ENCODE data around the gene PIP5K1B. TPM values are rescaled to one million over a fixed set of nuclear protein-coding genes. Genes with fewer than 3 reads are reported as not detected.

PIP5K1B gene
- total RNA-seq, 1 experiment from 2014 or later, result 5.2 TPM

- TF ChIP-seq, protein P1, sequence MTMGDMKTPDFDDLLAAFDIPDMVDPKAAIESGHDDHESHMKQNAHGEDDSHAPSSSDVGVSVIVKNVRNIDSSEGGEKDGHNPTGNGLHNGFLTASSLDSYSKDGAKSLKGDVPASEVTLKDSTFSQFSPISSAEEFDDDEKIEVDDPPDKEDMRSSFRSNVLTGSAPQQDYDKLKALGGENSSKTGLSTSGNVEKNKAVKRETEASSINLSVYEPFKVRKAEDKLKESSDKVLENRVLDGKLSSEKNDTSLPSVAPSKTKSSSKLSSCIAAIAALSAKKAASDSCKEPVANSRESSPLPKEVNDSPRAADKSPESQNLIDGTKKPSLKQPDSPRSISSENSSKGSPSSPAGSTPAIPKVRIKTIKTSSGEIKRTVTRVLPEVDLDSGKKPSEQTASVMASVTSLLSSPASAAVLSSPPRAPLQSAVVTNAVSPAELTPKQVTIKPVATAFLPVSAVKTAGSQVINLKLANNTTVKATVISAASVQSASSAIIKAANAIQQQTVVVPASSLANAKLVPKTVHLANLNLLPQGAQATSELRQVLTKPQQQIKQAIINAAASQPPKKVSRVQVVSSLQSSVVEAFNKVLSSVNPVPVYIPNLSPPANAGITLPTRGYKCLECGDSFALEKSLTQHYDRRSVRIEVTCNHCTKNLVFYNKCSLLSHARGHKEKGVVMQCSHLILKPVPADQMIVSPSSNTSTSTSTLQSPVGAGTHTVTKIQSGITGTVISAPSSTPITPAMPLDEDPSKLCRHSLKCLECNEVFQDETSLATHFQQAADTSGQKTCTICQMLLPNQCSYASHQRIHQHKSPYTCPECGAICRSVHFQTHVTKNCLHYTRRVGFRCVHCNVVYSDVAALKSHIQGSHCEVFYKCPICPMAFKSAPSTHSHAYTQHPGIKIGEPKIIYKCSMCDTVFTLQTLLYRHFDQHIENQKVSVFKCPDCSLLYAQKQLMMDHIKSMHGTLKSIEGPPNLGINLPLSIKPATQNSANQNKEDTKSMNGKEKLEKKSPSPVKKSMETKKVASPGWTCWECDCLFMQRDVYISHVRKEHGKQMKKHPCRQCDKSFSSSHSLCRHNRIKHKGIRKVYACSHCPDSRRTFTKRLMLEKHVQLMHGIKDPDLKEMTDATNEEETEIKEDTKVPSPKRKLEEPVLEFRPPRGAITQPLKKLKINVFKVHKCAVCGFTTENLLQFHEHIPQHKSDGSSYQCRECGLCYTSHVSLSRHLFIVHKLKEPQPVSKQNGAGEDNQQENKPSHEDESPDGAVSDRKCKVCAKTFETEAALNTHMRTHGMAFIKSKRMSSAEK (CRISPR knock-in tag; IDR thresholded peaks at IDR 0.05; ENCODE audit: borderline replicate concordance), result no peak
- no peak for TF ChIP-seq RORB (CRISPR knock-in tag; IDR thresholded peaks at IDR 0.05)
- TF ChIP-seq ERG (CRISPR knock-in tag; IDR thresholded peaks at IDR 0.05), result no peak
- TF ChIP-seq SMAD4 (CRISPR knock-in tag; IDR thresholded peaks at IDR 0.05), result no peak
- no peak for TF ChIP-seq IRF1 (CRISPR knock-in tag; IDR thresholded peaks at IDR 0.05)
- no peak for TF ChIP-seq TEAD1 (CRISPR knock-in tag; IDR thresholded peaks at IDR 0.05)
- TF ChIP-seq ELF4 (CRISPR knock-in tag; IDR thresholded peaks at IDR 0.05; ENCODE audit: low read depth), result no peak
- no peak for TF ChIP-seq TCF7 (CRISPR knock-in tag; IDR thresholded peaks at IDR 0.05; ENCODE audit: low read depth)
- no peak for TF ChIP-seq GTF2I (CRISPR knock-in tag; conservative IDR thresholded peaks at IDR 0.05)
- TF ChIP-seq, protein P2, sequence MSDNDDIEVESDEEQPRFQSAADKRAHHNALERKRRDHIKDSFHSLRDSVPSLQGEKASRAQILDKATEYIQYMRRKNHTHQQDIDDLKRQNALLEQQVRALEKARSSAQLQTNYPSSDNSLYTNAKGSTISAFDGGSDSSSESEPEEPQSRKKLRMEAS (CRISPR knock-in tag; IDR thresholded peaks at IDR 0.05), result no peak
- TF ChIP-seq KAT7 (CRISPR knock-in tag; IDR thresholded peaks at IDR 0.05; ENCODE audit: borderline replicate concordance), result no peak
These were observed 259.7 kb downstream of the PIP5K1B start (continued) for GRCh38 chr9:68964765-68965164.

DNA sequence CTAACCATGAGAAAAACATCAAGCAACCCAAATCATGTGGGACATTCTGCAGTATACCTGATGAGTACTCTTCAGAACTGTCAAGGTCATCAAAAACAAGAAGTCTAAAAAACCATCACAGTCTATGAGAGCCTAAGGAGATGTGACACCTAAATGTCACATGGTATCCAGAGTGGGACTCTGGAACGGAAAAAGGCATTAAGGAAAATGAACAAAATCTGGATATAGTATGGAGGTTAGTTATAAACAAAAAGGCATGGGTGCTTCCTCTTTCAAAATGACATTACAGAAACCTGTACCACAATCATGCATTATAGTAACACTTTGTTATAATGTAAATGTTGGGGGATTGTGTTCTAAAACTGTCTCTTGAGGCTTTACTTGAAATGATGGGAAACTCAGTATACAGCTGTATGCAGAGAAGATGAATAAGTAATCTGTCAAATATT is 261.5 kb downstream of the PIP5K1B start:
- no peaks in the 10 kb centered on the region; the same call in 1 of the 2 replicates for H3K4me1 Mint-ChIP-seq
- TF ChIP-seq, protein P3, sequence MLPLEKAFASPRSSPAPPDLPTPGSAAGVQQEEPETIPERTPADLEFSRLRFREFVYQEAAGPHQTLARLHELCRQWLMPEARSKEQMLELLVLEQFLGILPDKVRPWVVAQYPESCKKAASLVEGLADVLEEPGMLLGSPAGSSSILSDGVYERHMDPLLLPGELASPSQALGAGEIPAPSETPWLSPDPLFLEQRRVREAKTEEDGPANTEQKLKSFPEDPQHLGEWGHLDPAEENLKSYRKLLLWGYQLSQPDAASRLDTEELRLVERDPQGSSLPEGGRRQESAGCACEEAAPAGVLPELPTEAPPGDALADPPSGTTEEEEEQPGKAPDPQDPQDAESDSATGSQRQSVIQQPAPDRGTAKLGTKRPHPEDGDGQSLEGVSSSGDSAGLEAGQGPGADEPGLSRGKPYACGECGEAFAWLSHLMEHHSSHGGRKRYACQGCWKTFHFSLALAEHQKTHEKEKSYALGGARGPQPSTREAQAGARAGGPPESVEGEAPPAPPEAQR (CRISPR knock-in tag; IDR thresholded peaks at IDR 0.05), result no peak
- no peak for TF ChIP-seq NR3C1 (CRISPR knock-in tag; conservative IDR thresholded peaks at IDR 0.05; ENCODE audit: low read depth)
- no peak for TF ChIP-seq GRHL2 (CRISPR knock-in tag; IDR thresholded peaks at IDR 0.05; ENCODE audit: insufficient replicate concordance, severe bottlenecking)
- TF ChIP-seq TEAD4 (CRISPR knock-in tag; IDR thresholded peaks at IDR 0.05), result no peak
- no peak for TF ChIP-seq PRDM15 (CRISPR knock-in tag; IDR thresholded peaks at IDR 0.05)
- TF ChIP-seq E2F1 (CRISPR knock-in tag; IDR thresholded peaks at IDR 0.05), result no peak
- no peak for TF ChIP-seq NR1H2 (CRISPR knock-in tag; IDR thresholded peaks at IDR 0.05)
- H3K36me3 Mint-ChIP-seq, result no peaks in the 10 kb centered on the region
- no peaks in the 10 kb centered on the region for H3K9me3 Mint-ChIP-seq
- no peaks in the 10 kb centered on the region for H3K27me3 Mint-ChIP-seq (ENCODE audit: low read depth)
- ATAC-seq, result no peak
- no peak for DNase-seq (ENCODE audit: low spot score)
- ChIA-PET POLR2A (no interaction called here), CTCF (interaction anchor here (1.3 kb wide), 1 partner anchor 16 kb away, joined by 3 read pairs; no protein-coding TSS in a partner anchor)
- H3K27ac Mint-ChIP-seq, result no peak overlapping the region
- H3K4me3 Mint-ChIP-seq, result no peak overlapping the region

Data from WTC11 (cell line).